Activated CD8-positive, alpha-beta memory T cell treated with anti-CD3 and anti-CD28 coated beads for 36 hours (primary cell): ENCODE measurements around the gene SLIRP. TPM values are rescaled to one million over a fixed set of nuclear protein-coding genes. Genes with fewer than 3 reads are reported as not detected.
"Not testable (repeated sequence)": the region's sequence is repeated elsewhere in the genome, so short reads cannot be mapped to it uniquely, and the experiment has no call there.

Experiments used
- CTCF ChIA-PET: fragments of 350-600 bp; sonication (Branson Sonifier 250); formaldehyde crosslinking; loops from one replicate; lab custom pipeline; 2021; ENCODE audit warnings: antibody characterized with exemption; lab: Charles Lee
- POLR2A ChIA-PET: fragments of 350-600 bp; sonication (Branson Sonifier 250); formaldehyde crosslinking; loops from one replicate; lab custom pipeline; 2021; ENCODE audit warnings: antibody characterized with exemption; lab: Charles Lee
- total RNA-seq, 2 experiments: library from RNA; stranded (reverse); gene quantifications; one replicate each; pipeline ENCODE4 v1.2.3, GENCODE V29; 2021

SLIRP gene
- total RNA-seq, 2 experiments from 2014 or later, result 169 to 171 TPM

GRCh38 chr14:77730976-77731497 is 23.1 kb downstream of the SLIRP start:
- ChIA-PET POLR2A (no interaction called here), CTCF (no interaction called here)

- ChIA-PET POLR2A (interaction anchor here (0.6 to 2.0 kb wide), 5 partner anchors 22 to 281 kb away, joined by 3 to 7 read pairs (median 5); partner anchors contain the start of genes ALKBH1, SLIRP and VIPAS39), CTCF (interaction anchor here (0.7 to 1.0 kb wide), 2 partner anchors 20 to 24 kb away, joined by 3 read pairs; no protein-coding TSS in a partner anchor)
These were observed 30.8 kb downstream of the SLIRP start for GRCh38 chr14:77738559-77739250.

- POLR2A ChIA-PET, result no interaction called here
These were observed 33.5 kb downstream of the SLIRP start for GRCh38 chr14:77741438-77741837.

GRCh38 chr14:77746064-77746702 is 38.3 kb downstream of the SLIRP start:
- POLR2A ChIA-PET, result interaction anchor here (0.9 kb wide), 1 partner anchor 14 kb away, joined by 4 read pairs; no protein-coding TSS in a partner anchor
- CTCF ChIA-PET, result no interaction called here

More at GRCh38 chr14:77741438-77741837, 33.5 kb downstream of the SLIRP start:
- CTCF ChIA-PET, result interaction anchor here (0.6 to 1.1 kb wide), 2 partner anchors 12 to 33 kb away, joined by 3 to 4 read pairs; partner anchors contain the start of genes ALKBH1 and SLIRP

GRCh38 chr14:77747425-77747824 is 39.5 kb downstream of the SLIRP start:
- POLR2A ChIA-PET, CTCF ChIA-PET: not testable (repeated sequence)

- CTCF ChIA-PET, result no interaction called here
These were observed 44.4 kb downstream of the SLIRP start for GRCh38 chr14:77752266-77752665.

GRCh38 chr14:77752799-77753516 is 45.1 kb downstream of the SLIRP start:
- ChIA-PET CTCF (no interaction called here), POLR2A (interaction anchor here (1.3 kb wide), 1 partner anchor 7 kb away, joined by 4 read pairs; no protein-coding TSS in a partner anchor)

More at GRCh38 chr14:77752266-77752665, 44.4 kb downstream of the SLIRP start:
- POLR2A ChIA-PET, result interaction anchor here (0.7 to 1.3 kb wide), 2 partner anchors 8 to 10 kb away, joined by 4 read pairs; no protein-coding TSS in a partner anchor

GRCh38 chr14:77760381-77761204 is 52.7 kb downstream of the SLIRP start, which contains the start of gene SNW1:
SNW1 (minus strand) TSS chr14:77761156; CDS start chr14:77761127, 29 bp downstream.
- ChIA-PET CTCF (interaction anchor here (1.4 kb wide), 1 partner anchor 24 kb away, joined by 3 read pairs; no protein-coding TSS in a partner anchor), POLR2A (interaction anchor here (0.6 to 2.2 kb wide), 6 partner anchors 9 to 91 kb away, joined by 3 to 9 read pairs (median 4); partner anchors contain the start of gene ADCK1)

GRCh38 chr14:77761205-77761931 is 53.5 kb downstream of the SLIRP start:
- ChIA-PET CTCF (interaction anchor here (1.3 to 1.4 kb wide), 2 partner anchors 25 to 38 kb away, joined by 3 read pairs; partner anchors contain the start of gene ADCK1), POLR2A (interaction anchor here (0.9 to 2.2 kb wide), 2 partner anchors 39 to 92 kb away, joined by 3 to 9 read pairs; partner anchors contain the start of gene ADCK1)

- ChIA-PET POLR2A (interaction anchor here (0.6 kb wide), 1 partner anchor 35 kb away, joined by 4 read pairs; no protein-coding TSS in a partner anchor), CTCF (no interaction called here)
These were observed 55.4 kb downstream of the SLIRP start for GRCh38 chr14:77763316-77763715.

GRCh38 chr14:77763978-77764377 is 56.1 kb downstream of the SLIRP start:
- CTCF ChIA-PET, result no interaction called here
- POLR2A ChIA-PET, result interaction anchor here (0.6 kb wide), 1 partner anchor 52 kb away, joined by 3 read pairs; no protein-coding TSS in a partner anchor

Other genes starting within 250 kb of the SLIRP start
- not detected for gene ISM2, start 209.3 kb upstream of the SLIRP start, total RNA-seq
- gene SPTLC2, start 91.5 kb upstream of the SLIRP start, total RNA-seq, result 10 to 100 TPM; 23.4 to 28.7 TPM
- gene ALKBH1, start 80 bp upstream of the SLIRP start, total RNA-seq, result 10 to 100 TPM; 17.5 to 19.7 TPM
- 100 to 1,000 TPM; 108 to 114 TPM for gene SNW1, start 53.1 kb downstream of the SLIRP start, total RNA-seq
- gene ADCK1, start 92.0 kb downstream of the SLIRP start, total RNA-seq, result 1 to 10 TPM; 5.5 to 6.2 TPM